ENCODE data around the gene ARHGAP33. TPM values are rescaled to one million over a fixed set of nuclear protein-coding genes. Genes with fewer than 3 reads are reported as not detected.
A peak's percentile ranks its signal among the peaks of the same experiment; 100 is the strongest.

The ARHGAP33 gene
- polyA plus RNA-seq, 1 of the 3 experiments (the other 2 are of a cell fraction), result 7.8 TPM

- H3K9ac ChIP-seq, result no peak overlapping the region
- H3K36me3 ChIP-seq (replicated peaks in 1 of 2; ENCODE audit: control insufficient read depth in 1 of 2, insufficient read depth in 2 of 2, low read length in 1 of 2), result peaks cover 5 to 9% of the 10 kb centered on the region in 2 experiments
- DNase-seq, result peak; percentile 59
- H3K27ac ChIP-seq (ENCODE audit: low read depth in 2 of 2, low read length in 1 of 2), result no peak overlapping the region
- POLR2A ChIA-PET, result interaction anchor here (0.8 kb wide), 1 partner anchor 10 kb away, joined by 3 read pairs; the partner anchor contains the start of gene HSPB6
- H3K4me2 ChIP-seq, result no peak overlapping the region
- H2AFZ ChIP-seq (ENCODE audit: low read depth), result no peak overlapping the region
- no peaks in the 10 kb centered on the region for H3F3A ChIP-seq (replicated peaks; ENCODE audit: insufficient read depth)
- H4K20me1 ChIP-seq (ENCODE audit: insufficient read depth), result no peaks in the 10 kb centered on the region
- H3K9me3 ChIP-seq, result no peaks in the 10 kb centered on the region
- no peaks in the 10 kb centered on the region for H3K4me1 ChIP-seq (ENCODE audit: control insufficient read depth in 1 of 2, insufficient read depth in 2 of 2, low read depth in 1 of 2, low read length in 1 of 2)
- 96% methylated on average over 29 of the region's 34 CpGs for WGBS (ENCODE audit: low lambda C conversion rate)
- H3K79me2 ChIP-seq (ENCODE audit: insufficient read depth), result no peaks in the 10 kb centered on the region
- CTCF ChIA-PET, result interaction anchor here (1.2 kb wide), 1 partner anchor 88 kb away, joined by 3 read pairs; no protein-coding TSS in a partner anchor
- no peak overlapping the region for H3K4me3 ChIP-seq (ENCODE audit: low read depth in 2 of 2, low read length in 1 of 2)
- no peaks in the 10 kb centered on the region for H3K9me2 ChIP-seq
- H3K27me3 ChIP-seq (ENCODE audit: insufficient read depth), result no peaks in the 10 kb centered on the region
- TF ChIP-seq JUND (IDR thresholded peaks at IDR 0.05), result no peak
- TF ChIP-seq TCF12 (IDR thresholded peaks at IDR 0.05), result no peak
- no peak for TF ChIP-seq SMC3 (IDR thresholded peaks at IDR 0.05; ENCODE audit: low read depth, low read length)
These were observed 7.9 kb upstream of the ARHGAP33 start for GRCh38 chr19:35767288-35768081.

DNA sequence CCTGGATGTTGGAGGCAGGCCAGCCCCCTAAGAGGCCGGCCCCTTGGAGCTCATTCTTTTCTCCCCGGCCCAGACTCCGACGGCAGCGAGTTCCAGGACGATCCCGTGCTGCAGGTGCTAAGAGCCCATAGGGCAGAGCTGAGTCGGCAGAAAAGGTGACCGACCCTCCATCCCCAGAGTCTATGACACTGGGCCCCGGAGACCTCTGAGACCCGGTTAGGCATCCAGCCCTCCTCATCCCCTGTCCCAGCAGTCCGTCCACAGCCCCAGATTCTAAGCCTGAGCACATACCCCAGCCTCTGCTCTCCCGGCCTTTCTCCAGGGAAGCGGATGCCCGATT lies 7.3 kb upstream of the ARHGAP33 start:
- peaks cover 1% of the 10 kb centered on the region for H3F3A ChIP-seq (replicated peaks; ENCODE audit: insufficient read depth)
- no peak overlapping the region for H2AFZ ChIP-seq (ENCODE audit: low read depth)
- H3K4me3 ChIP-seq (ENCODE audit: low read depth in 2 of 2, low read length in 1 of 2), result no peak overlapping the region
- ChIA-PET POLR2A (no interaction called here), CTCF (no interaction called here)
- DNase-seq, result no peak
- no peak overlapping the region for H3K9ac ChIP-seq
- H3K4me2 ChIP-seq, result no peak overlapping the region
- no peaks in the 10 kb centered on the region for H3K79me2 ChIP-seq (ENCODE audit: insufficient read depth)
- WGBS (ENCODE audit: low lambda C conversion rate), result 88% methylated on average over 14 of the region's 15 CpGs
- no peaks in the 10 kb centered on the region for H4K20me1 ChIP-seq (ENCODE audit: insufficient read depth)
- TF ChIP-seq, protein P1, sequence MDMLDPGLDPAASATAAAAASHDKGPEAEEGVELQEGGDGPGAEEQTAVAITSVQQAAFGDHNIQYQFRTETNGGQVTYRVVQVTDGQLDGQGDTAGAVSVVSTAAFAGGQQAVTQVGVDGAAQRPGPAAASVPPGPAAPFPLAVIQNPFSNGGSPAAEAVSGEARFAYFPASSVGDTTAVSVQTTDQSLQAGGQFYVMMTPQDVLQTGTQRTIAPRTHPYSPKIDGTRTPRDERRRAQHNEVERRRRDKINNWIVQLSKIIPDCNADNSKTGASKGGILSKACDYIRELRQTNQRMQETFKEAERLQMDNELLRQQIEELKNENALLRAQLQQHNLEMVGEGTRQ (IDR thresholded peaks at IDR 0.05; ENCODE audit: borderline replicate concordance, low read depth, low read length), result no peak
- TF ChIP-seq RXRA (IDR thresholded peaks at IDR 0.05; ENCODE audit: borderline replicate concordance, low read depth), result no peak
- TF ChIP-seq RAD21 (IDR thresholded peaks at IDR 0.05; ENCODE audit: low read length), result no peak
- no peak for TF ChIP-seq EZH2phosphoT487 (IDR thresholded peaks at IDR 0.05; ENCODE audit: borderline replicate concordance, low read depth)
- no peak for TF ChIP-seq SMC3 (IDR thresholded peaks at IDR 0.05; ENCODE audit: low read depth, low read length)
- TF ChIP-seq RCOR1 (IDR thresholded peaks at IDR 0.05; ENCODE audit: low read length), result no peak
- TF ChIP-seq ELF1 (IDR thresholded peaks at IDR 0.05), result no peak
- TF ChIP-seq, protein P2, sequence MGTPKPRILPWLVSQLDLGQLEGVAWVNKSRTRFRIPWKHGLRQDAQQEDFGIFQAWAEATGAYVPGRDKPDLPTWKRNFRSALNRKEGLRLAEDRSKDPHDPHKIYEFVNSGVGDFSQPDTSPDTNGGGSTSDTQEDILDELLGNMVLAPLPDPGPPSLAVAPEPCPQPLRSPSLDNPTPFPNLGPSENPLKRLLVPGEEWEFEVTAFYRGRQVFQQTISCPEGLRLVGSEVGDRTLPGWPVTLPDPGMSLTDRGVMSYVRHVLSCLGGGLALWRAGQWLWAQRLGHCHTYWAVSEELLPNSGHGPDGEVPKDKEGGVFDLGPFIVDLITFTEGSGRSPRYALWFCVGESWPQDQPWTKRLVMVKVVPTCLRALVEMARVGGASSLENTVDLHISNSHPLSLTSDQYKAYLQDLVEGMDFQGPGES (IDR thresholded peaks at IDR 0.05; ENCODE audit: low read depth, low read length), result no peak
- TF ChIP-seq TEAD4 (IDR thresholded peaks at IDR 0.05; ENCODE audit: borderline replicate concordance, insufficient read depth), result no peak
- no peak for TF ChIP-seq NRF1 (IDR thresholded peaks at IDR 0.05; ENCODE audit: low read depth, low read length)
- no peak for TF ChIP-seq FOSL2 (IDR thresholded peaks at IDR 0.05; ENCODE audit: borderline replicate concordance, low read depth)
- no peak for TF ChIP-seq GABPA (IDR thresholded peaks at IDR 0.05; ENCODE audit: low read depth)
- no peaks in the 10 kb centered on the region for H3K9me3 ChIP-seq
- H3K9me2 ChIP-seq, result no peaks in the 10 kb centered on the region
- no peak overlapping the region for H3K27ac ChIP-seq (ENCODE audit: low read depth in 2 of 2, low read length in 1 of 2)
- peaks cover 0 to 9% of the 10 kb centered on the region in 2 experiments for H3K36me3 ChIP-seq (replicated peaks in 1 of 2; ENCODE audit: control insufficient read depth in 1 of 2, insufficient read depth in 2 of 2, low read length in 1 of 2)
- H3K4me1 ChIP-seq (ENCODE audit: control insufficient read depth in 1 of 2, insufficient read depth in 2 of 2, low read depth in 1 of 2, low read length in 1 of 2), result no peaks in the 10 kb centered on the region
- no peaks in the 10 kb centered on the region for H3K27me3 ChIP-seq (ENCODE audit: insufficient read depth)
